Sigmoid colon (tissue), 7 donors: ENCODE measurements around the gene SGPP2. TPM values are rescaled to one million over a fixed set of nuclear protein-coding genes. Genes with fewer than 3 reads are reported as not detected.

ENCODE experiments used
- polyA plus RNA-seq, 3 donors: library from polyadenylated mRNA; stranded (reverse); fragments of 200-250 nt; gene quantifications; one replicate each; pipeline ENCODE4 v1.2.3, GENCODE V29; 2013
- small RNA-seq, 3 donors: library from RNA; depleted of rRNA; stranded (forward); fragments of <200 nt; gene quantifications; one replicate each; pipeline ENCODE3, GENCODE V24; 2016
- total RNA-seq, 4 donors: library from RNA; depleted of rRNA; stranded (reverse); fragments of >200 nt; gene quantifications; one replicate each; pipeline ENCODE4 v1.1.0, GENCODE V29; 2016
- donor health status: healthy with polysubstance abuse.
- donor health status: Bipolar disorder and iron deficiency.
- donor health status: healthy.

The SGPP2 gene
- total and polyA plus RNA-seq, 7 donors: 0.49 to 25.1 (median 1.1) TPM

Small RNAs within 50 kb of the gene (small RNA-seq; reads per million reads assigned to genes)
- gene RF00019: 0 reads per million in 3 donors
- 0 reads per million in 3 donors for gene RNU6-619P

Other genes starting within 250 kb of the SGPP2 start
- gene PAX3, start 125.5 kb upstream of the SGPP2 start, total RNA-seq: not detected
- not detected for gene PAX3, start 125.5 kb upstream of the SGPP2 start, polyA plus RNA-seq
- gene FARSB, start 231.5 kb downstream of the SGPP2 start, total RNA-seq: 10 to 100 TPM in 3 of 4 donors, 1 to 10 TPM in 1; 8.3 to 15.6 (median 15.3) TPM
- gene FARSB, start 231.5 kb downstream of the SGPP2 start, polyA plus RNA-seq: 10 to 100 TPM; 11.4 to 23.0 (median 12.9) TPM
- gene MOGAT1, start 247.1 kb downstream of the SGPP2 start, total RNA-seq: not detected
- not detected for gene MOGAT1, start 247.1 kb downstream of the SGPP2 start, polyA plus RNA-seq